ENCODE measurements around the gene ADGRL3.

Gene ADGRL3

DNA sequence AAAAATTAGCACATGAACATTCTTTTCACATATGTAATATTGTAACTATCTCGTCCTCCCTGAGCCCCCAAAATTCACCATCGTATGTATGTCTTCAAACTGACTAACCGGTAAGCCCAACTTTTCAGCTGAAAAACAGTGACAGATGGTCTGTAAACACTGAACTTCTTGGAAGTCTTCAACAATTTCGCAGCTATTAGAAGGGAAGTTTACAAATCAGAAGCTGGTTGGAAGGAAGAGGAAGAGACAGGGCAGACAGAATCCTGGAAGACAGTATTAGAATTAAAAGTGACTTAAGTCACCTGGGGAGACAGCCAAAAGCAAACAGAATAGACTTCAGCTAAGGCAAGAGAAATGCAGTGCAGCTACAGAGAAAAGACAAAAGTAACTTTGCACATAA lies 858.4 kb downstream of the ADGRL3 start:
- TF ChIP-seq, protein P1, sequence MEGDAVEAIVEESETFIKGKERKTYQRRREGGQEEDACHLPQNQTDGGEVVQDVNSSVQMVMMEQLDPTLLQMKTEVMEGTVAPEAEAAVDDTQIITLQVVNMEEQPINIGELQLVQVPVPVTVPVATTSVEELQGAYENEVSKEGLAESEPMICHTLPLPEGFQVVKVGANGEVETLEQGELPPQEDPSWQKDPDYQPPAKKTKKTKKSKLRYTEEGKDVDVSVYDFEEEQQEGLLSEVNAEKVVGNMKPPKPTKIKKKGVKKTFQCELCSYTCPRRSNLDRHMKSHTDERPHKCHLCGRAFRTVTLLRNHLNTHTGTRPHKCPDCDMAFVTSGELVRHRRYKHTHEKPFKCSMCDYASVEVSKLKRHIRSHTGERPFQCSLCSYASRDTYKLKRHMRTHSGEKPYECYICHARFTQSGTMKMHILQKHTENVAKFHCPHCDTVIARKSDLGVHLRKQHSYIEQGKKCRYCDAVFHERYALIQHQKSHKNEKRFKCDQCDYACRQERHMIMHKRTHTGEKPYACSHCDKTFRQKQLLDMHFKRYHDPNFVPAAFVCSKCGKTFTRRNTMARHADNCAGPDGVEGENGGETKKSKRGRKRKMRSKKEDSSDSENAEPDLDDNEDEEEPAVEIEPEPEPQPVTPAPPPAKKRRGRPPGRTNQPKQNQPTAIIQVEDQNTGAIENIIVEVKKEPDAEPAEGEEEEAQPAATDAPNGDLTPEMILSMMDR (IDR thresholded peaks at IDR 0.05; ENCODE audit: control extremely low read depth, extremely low read depth, low read depth, missing control alignments): no peak
- ChIA-PET POLR2A (no interaction called here), CTCF (interaction anchor here (0.9 to 1.3 kb wide), 3 partner anchors 10 to 20 kb away, joined by 3 to 4 read pairs (median 3); no protein-coding TSS in a partner anchor)
- no peak for DNase-seq (ENCODE audit: extremely low spot score)

DNA sequence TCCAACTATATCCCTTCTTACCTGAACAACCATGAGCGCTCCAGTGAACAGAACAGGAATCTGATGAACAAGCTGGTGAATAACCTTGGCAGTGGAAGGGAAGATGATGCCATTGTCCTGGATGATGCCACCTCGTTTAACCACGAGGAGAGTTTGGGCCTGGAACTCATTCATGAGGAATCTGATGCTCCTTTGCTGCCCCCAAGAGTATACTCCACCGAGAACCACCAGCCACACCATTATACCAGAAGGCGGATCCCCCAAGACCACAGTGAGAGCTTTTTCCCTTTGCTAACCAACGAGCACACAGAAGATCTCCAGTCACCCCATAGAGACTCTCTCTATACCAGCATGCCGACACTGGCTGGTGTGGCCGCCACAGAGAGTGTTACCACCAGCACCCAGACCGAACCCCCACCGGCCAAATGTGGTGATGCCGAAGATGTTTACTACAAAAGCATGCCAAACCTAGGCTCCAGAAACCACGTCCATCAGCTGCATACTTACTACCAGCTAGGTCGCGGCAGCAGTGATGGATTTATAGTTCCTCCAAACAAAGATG lies 870.2 kb downstream of the ADGRL3 start:
- no peak for DNase-seq (ENCODE audit: extremely low spot score)
- TF ChIP-seq, protein P1 (IDR thresholded peaks at IDR 0.05; ENCODE audit: control extremely low read depth, extremely low read depth, low read depth, missing control alignments): no peak
- ChIA-PET POLR2A (no interaction called here), CTCF (no interaction called here)

DNA sequence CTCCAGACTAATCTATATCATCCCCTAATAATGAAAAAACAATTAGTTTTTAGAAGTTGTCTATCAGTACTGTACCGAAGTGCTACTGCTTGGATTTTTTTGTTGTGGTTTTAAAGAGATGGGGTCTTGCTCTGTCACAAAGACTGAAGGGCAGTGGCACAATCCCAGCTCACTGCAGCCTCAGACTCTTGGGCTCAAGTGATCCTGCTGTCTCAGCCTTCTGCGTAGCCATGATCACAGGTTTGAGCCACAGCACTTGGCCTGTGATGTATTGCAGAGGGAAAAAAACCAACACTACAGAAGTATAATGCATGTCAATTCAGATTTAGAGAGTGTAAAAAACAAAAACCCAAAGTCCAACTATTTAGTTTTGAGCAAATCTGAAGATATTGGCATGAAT lies 875.0 kb downstream of the ADGRL3 start:
- DNase-seq (ENCODE audit: extremely low spot score): no peak
- CTCF ChIA-PET: no interaction called here
- TF ChIP-seq, protein P1 (IDR thresholded peaks at IDR 0.05; ENCODE audit: control extremely low read depth, extremely low read depth, low read depth, missing control alignments): no peak
- POLR2A ChIA-PET: no interaction called here

DNA sequence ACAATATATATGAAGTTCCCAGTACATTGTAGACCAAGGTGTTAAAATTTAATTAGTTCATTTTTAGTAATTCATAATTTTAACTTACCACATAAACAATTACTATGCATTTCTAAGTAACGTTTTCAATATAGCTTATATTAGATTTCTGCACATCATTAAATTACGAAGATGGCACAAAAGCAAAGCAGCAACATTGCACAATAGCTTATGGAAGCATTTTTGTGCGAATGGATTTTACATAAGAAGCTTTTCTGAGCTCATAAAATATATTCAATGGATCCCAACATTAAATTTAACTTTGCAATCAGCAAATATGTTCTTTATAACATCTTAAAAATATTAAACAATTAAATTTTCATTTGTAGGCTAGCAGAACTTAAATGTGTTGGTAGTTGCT lies 875.4 kb downstream of the ADGRL3 start:
- ChIA-PET CTCF (interaction anchor here (0.7 kb wide), 1 partner anchor 28 kb away, joined by 3 read pairs; no protein-coding TSS in a partner anchor), POLR2A (no interaction called here)
- no peak for DNase-seq (ENCODE audit: extremely low spot score)
- TF ChIP-seq, protein P1 (IDR thresholded peaks at IDR 0.05; ENCODE audit: control extremely low read depth, extremely low read depth, low read depth, missing control alignments): no peak

DNA sequence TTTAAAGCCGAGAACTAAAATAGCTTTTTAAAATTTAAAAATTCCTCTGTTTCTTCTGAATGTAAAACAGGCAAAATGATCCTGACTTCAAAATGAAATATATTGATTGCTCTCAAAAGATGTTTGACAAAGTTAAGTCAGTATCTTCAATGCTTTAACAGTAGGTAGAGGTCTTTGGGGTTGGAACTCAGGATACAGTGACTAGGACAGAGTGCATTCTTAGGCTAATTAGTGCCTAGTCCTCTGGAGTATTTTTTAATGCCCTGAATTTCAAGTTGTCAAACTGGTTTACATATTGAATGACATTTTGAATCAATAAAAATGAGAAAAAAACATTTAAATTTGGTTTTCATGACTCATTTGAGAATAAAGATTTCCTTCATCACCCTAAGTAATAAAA lies 877.3 kb downstream of the ADGRL3 start:
- POLR2A ChIA-PET: no interaction called here
- CTCF ChIA-PET: no interaction called here
- TF ChIP-seq, protein P1 (IDR thresholded peaks at IDR 0.05; ENCODE audit: control extremely low read depth, extremely low read depth, low read depth, missing control alignments): no peak

DNA sequence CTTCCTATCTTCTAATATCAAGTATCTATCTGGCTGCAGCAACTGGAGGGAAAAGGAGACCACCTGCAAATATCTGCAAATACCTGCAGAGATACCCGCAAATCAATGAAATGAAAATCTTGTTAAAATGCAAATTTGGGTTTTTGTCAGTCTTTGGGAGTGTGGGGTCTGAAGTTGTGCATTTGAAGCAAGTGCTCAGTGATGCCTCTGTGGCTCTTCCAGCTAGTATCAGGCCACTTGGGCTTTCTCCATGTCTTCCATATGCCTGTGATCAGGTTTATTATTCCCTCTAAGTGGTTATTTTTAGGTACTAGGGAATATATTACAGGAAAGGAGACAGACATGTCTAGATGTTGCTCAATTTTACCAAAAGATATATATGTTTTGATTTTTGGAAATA lies 880.3 kb downstream of the ADGRL3 start:
- DNase-seq (ENCODE audit: extremely low spot score): no peak
- ChIA-PET POLR2A (no interaction called here), CTCF (interaction anchor here (1.3 kb wide), 1 partner anchor 11 kb away, joined by 4 read pairs; no protein-coding TSS in a partner anchor)
- TF ChIP-seq, protein P1 (IDR thresholded peaks at IDR 0.05; ENCODE audit: control extremely low read depth, extremely low read depth, low read depth, missing control alignments): no peak

More for the DNA sequence above, 877.3 kb downstream of the ADGRL3 start:
- DNase-seq (ENCODE audit: extremely low spot score): no peak

Data from GM10248 (cell line).